ENCODE measurements around the gene TRIM66.

GRCh38 chr11:8717544-8717875, 35.0 kb upstream of the TRIM66 start:
- TF ChIP-seq CTCF (IDR thresholded peaks at IDR 0.05), result no peak
- no peak for TF ChIP-seq POLR2A (IDR thresholded peaks at IDR 0.05)

Measured in body of pancreas (tissue), 4 donors.